Neural progenitor cell (in vitro differentiated cells): Measurements from ENCODE around the gene RNF5. TPM values are rescaled to one million over a fixed set of nuclear protein-coding genes. Genes with fewer than 3 reads are reported as not detected.

Experiments used
- DNase-seq: peaks from one replicate; pipeline ENCODE4 v3.0.0-alpha.2; 2016; ENCODE audit warnings: low spot score
- H2AFZ ChIP-seq: fragments of 200-600 bp; sonication (generic); replicated peaks from 2 replicates; pipeline ENCODE4 v1.6.1; 2016; ENCODE audit warnings: antibody characterized with exemption
- H3F3A ChIP-seq: fragments of 200-600 bp; sonication (generic); 2 replicates; pipeline ENCODE4 v1.6.1; 2016; ENCODE audit warnings: antibody characterized with exemption, low read depth
- H3K27ac ChIP-seq: fragments of 200-600 bp; sonication (generic); 2 replicates; pipeline ENCODE4 v1.5.1; 2016; ENCODE audit warnings: mild to moderate bottlenecking
- H3K27me3 ChIP-seq: fragments of 200-600 bp; sonication (generic); 2 replicates; pipeline ENCODE4 v1.6.1; 2016; ENCODE audit warnings: mild to moderate bottlenecking, moderate library complexity
- H3K36me3 ChIP-seq: fragments of 200-600 bp; sonication (generic); 2 replicates; pipeline ENCODE4 v1.5.1; 2016
- H3K4me1 ChIP-seq: fragments of 200-600 bp; sonication (generic); 2 replicates; pipeline ENCODE4 v1.6.1; 2016; ENCODE audit warnings: mixed run types
- H3K4me2 ChIP-seq: fragments of 200-600 bp; sonication (generic); 2 replicates; pipeline ENCODE4 v1.6.1; 2016
- H3K4me3 ChIP-seq: fragments of 200-600 bp; sonication (generic); 2 replicates; pipeline ENCODE4 v1.5.1; 2016
- H3K79me2 ChIP-seq: fragments of 200-600 bp; sonication (generic); 2 replicates; pipeline ENCODE4 v1.6.1; 2016; ENCODE audit warnings: low read depth
- H3K9ac ChIP-seq: fragments of 200-600 bp; sonication (generic); 2 replicates; pipeline ENCODE4 v1.6.1; 2016
- H3K9me3 ChIP-seq: fragments of 200-600 bp; sonication (generic); 2 replicates; pipeline ENCODE4 v1.5.1; 2016; ENCODE audit warnings: low read depth
- H4K20me1 ChIP-seq: fragments of 200-600 bp; sonication (generic); 2 replicates; pipeline ENCODE4 v1.6.1; 2016; ENCODE audit warnings: low read depth
- H3K27ac Mint-ChIP-seq: 3 replicates; pipeline ENCODE4 v1.8.0; 2021; ENCODE audit warnings: mixed read lengths
- H3K27me3 Mint-ChIP-seq: 2 replicates; pipeline ENCODE4 v1.8.0; 2022; ENCODE audit warnings: low read depth, mild to moderate bottlenecking, inconsistent platforms, moderate library complexity, mixed read lengths; ENCODE audit not compliant: insufficient read depth
- H3K36me3 Mint-ChIP-seq: 3 replicates; pipeline ENCODE4 v1.8.0; 2021; ENCODE audit warnings: mixed read lengths
- H3K4me1 Mint-ChIP-seq: 3 replicates; pipeline ENCODE4 v1.8.0; 2021; ENCODE audit warnings: mixed read lengths
- H3K4me3 Mint-ChIP-seq: 3 replicates; pipeline ENCODE4 v1.8.0; 2021; ENCODE audit warnings: mild to moderate bottlenecking, moderate library complexity, mixed read lengths
- H3K9me3 Mint-ChIP-seq: 3 replicates; pipeline ENCODE4 v1.8.0; 2020; ENCODE audit warnings: mixed read lengths
- CTCF ChIP-seq: fragments of 200-600 bp; sonication (generic); IDR thresholded peaks from 2 replicates; pipeline ENCODE4 v1.5.1; 2017; ENCODE audit warnings: antibody characterized with exemption, mild to moderate bottlenecking
- EZH2 ChIP-seq: fragments of 200-600 bp; sonication (generic); IDR thresholded peaks from 2 replicates; pipeline ENCODE4 v1.6.1; 2017; ENCODE audit warnings: antibody characterized with exemption, mild to moderate bottlenecking, moderate library complexity
- EZH2phosphoT487 ChIP-seq: fragments of 200-600 bp; sonication (generic); IDR thresholded peaks from 2 replicates; pipeline ENCODE4 v1.6.1; 2017; ENCODE audit warnings: antibody characterized with exemption
- total RNA-seq: library from RNA; depleted of rRNA; stranded (reverse); fragments of >200 nt; gene quantifications from 2 replicates; pipeline ENCODE4 v1.2.3, GENCODE V29; 2015; ENCODE audit warnings: low replicate concordance

The RNF5 gene
- total RNA-seq, 1 donor from 2014 or later: 129 TPM

GRCh38 chr6:32214126-32214525 lies 35.9 kb downstream of the RNF5 start:
- no peak overlapping the region for H3K27ac Mint-ChIP-seq
- H2AFZ ChIP-seq: no peak overlapping the region
- H3K4me1 Mint-ChIP-seq: no peaks in the 10 kb centered on the region
- H3K27me3 ChIP-seq: no peaks in the 10 kb centered on the region
- peaks cover 14% of the 10 kb centered on the region for H3K27me3 Mint-ChIP-seq
- no peak overlapping the region for H3K27ac ChIP-seq
- H3K9me3 Mint-ChIP-seq: no peaks in the 10 kb centered on the region
- H3F3A ChIP-seq: no peaks in the 10 kb centered on the region
- H4K20me1 ChIP-seq: no peaks in the 10 kb centered on the region
- no peaks in the 10 kb centered on the region for H3K4me1 ChIP-seq
- no peaks in the 10 kb centered on the region for H3K36me3 Mint-ChIP-seq
- H3K4me3 Mint-ChIP-seq: no peak overlapping the region
- TF ChIP-seq CTCF (no peak), EZH2phosphoT487 (no peak), EZH2 (no peak)
- no peaks in the 10 kb centered on the region for H3K36me3 ChIP-seq
- no peak overlapping the region for H3K4me2 ChIP-seq
- DNase-seq: no peak
- no peak overlapping the region for H3K9ac ChIP-seq
- H3K9me3 ChIP-seq: no peaks in the 10 kb centered on the region
- H3K4me3 ChIP-seq: no peak overlapping the region
- H3K79me2 ChIP-seq: no peaks in the 10 kb centered on the region

GRCh38 chr6:32215617-32216016 lies 37.4 kb downstream of the RNF5 start:
- H3K27ac ChIP-seq: no peak overlapping the region
- TF ChIP-seq EZH2 (no peak), EZH2phosphoT487 (no peak), CTCF (no peak)
- no peak overlapping the region for H3K9ac ChIP-seq
- H3K79me2 ChIP-seq: no peaks in the 10 kb centered on the region
- H4K20me1 ChIP-seq: no peaks in the 10 kb centered on the region
- no peak overlapping the region for H3K27ac Mint-ChIP-seq
- no peaks in the 10 kb centered on the region for H3K9me3 Mint-ChIP-seq
- H3K4me3 Mint-ChIP-seq: no peak overlapping the region
- no peaks in the 10 kb centered on the region for H3F3A ChIP-seq
- no peaks in the 10 kb centered on the region for H3K4me1 Mint-ChIP-seq
- no peaks in the 10 kb centered on the region for H3K4me1 ChIP-seq
- no peaks in the 10 kb centered on the region for H3K36me3 Mint-ChIP-seq
- H3K9me3 ChIP-seq: no peaks in the 10 kb centered on the region
- H3K4me3 ChIP-seq: no peak overlapping the region
- H3K27me3 Mint-ChIP-seq: peaks cover 12% of the 10 kb centered on the region
- H2AFZ ChIP-seq: no peak overlapping the region
- no peak for DNase-seq
- H3K4me2 ChIP-seq: no peak overlapping the region
- no peaks in the 10 kb centered on the region for H3K27me3 ChIP-seq
- no peaks in the 10 kb centered on the region for H3K36me3 ChIP-seq

DNA sequence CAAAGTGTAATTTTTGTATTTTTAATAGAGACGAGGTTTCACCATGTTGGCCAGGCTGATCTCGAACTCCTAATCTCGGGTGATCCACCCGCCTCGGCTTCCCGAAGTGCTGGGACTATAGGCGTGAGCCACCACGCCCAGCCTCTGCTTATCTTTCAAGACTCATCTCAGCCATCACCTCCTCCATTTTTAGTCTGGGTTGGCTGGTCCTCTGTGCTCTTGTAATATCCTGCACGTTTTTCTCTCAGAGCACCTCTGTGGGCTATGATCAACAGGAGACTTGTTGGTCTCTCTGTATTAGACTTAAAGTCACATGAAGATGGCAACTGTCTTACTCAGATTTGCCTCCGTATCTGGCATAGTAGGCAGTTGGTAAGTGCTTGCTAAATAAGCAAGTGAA lies 38.1 kb downstream of the RNF5 start:
- no peak overlapping the region for H3K4me2 ChIP-seq
- no peak overlapping the region for H3K4me3 Mint-ChIP-seq
- no peaks in the 10 kb centered on the region for H3F3A ChIP-seq
- no peak for DNase-seq
- no peaks in the 10 kb centered on the region for H3K79me2 ChIP-seq
- no peak overlapping the region for H2AFZ ChIP-seq
- H3K9me3 ChIP-seq: no peaks in the 10 kb centered on the region
- H3K9me3 Mint-ChIP-seq: no peaks in the 10 kb centered on the region
- H3K36me3 Mint-ChIP-seq: no peaks in the 10 kb centered on the region
- no peak overlapping the region for H3K9ac ChIP-seq
- H3K4me3 ChIP-seq: no peak overlapping the region
- peak overlapping the region; percentile 46 for H3K27ac Mint-ChIP-seq
- peaks cover 12% of the 10 kb centered on the region for H3K27me3 Mint-ChIP-seq
- no peak overlapping the region for H3K27ac ChIP-seq
- no peaks in the 10 kb centered on the region for H4K20me1 ChIP-seq
- no peaks in the 10 kb centered on the region for H3K27me3 ChIP-seq
- H3K36me3 ChIP-seq: no peaks in the 10 kb centered on the region
- H3K4me1 ChIP-seq: no peaks in the 10 kb centered on the region
- TF ChIP-seq EZH2: no peak
- no peak for TF ChIP-seq CTCF
- TF ChIP-seq EZH2phosphoT487: no peak
- H3K4me1 Mint-ChIP-seq: no peaks in the 10 kb centered on the region

GRCh38 chr6:32216998-32217397 lies 38.8 kb downstream of the RNF5 start:
- Histone ChIP-seq H3K79me2 (no peaks in the 10 kb centered on the region), H3F3A (no peaks in the 10 kb centered on the region), H3K27ac (no peak overlapping the region), H3K9ac (no peak overlapping the region), H4K20me1 (no peaks in the 10 kb centered on the region), H3K27me3 (no peaks in the 10 kb centered on the region), H3K36me3 (no peaks in the 10 kb centered on the region), H3K4me1 (no peaks in the 10 kb centered on the region), H2AFZ (no peak overlapping the region), H3K4me3 (no peak overlapping the region), H3K9me3 (no peaks in the 10 kb centered on the region), H3K4me2 (no peak overlapping the region)
- no peak for DNase-seq
- H3K27ac Mint-ChIP-seq: no peak overlapping the region
- no peaks in the 10 kb centered on the region for H3K9me3 Mint-ChIP-seq
- no peaks in the 10 kb centered on the region for H3K36me3 Mint-ChIP-seq
- TF ChIP-seq CTCF (no peak), EZH2 (no peak), EZH2phosphoT487 (no peak)
- H3K27me3 Mint-ChIP-seq: peaks cover 12% of the 10 kb centered on the region
- H3K4me1 Mint-ChIP-seq: no peaks in the 10 kb centered on the region
- H3K4me3 Mint-ChIP-seq: no peak overlapping the region
